ENCODE data around the gene SMLR1. TPM values are rescaled to one million over a fixed set of nuclear protein-coding genes. Genes with fewer than 3 reads are reported as not detected.

SMLR1 gene
- total and polyA plus RNA-seq, 2 donors from 2014 or later, result 0.16 to 5.1 TPM

DNA sequence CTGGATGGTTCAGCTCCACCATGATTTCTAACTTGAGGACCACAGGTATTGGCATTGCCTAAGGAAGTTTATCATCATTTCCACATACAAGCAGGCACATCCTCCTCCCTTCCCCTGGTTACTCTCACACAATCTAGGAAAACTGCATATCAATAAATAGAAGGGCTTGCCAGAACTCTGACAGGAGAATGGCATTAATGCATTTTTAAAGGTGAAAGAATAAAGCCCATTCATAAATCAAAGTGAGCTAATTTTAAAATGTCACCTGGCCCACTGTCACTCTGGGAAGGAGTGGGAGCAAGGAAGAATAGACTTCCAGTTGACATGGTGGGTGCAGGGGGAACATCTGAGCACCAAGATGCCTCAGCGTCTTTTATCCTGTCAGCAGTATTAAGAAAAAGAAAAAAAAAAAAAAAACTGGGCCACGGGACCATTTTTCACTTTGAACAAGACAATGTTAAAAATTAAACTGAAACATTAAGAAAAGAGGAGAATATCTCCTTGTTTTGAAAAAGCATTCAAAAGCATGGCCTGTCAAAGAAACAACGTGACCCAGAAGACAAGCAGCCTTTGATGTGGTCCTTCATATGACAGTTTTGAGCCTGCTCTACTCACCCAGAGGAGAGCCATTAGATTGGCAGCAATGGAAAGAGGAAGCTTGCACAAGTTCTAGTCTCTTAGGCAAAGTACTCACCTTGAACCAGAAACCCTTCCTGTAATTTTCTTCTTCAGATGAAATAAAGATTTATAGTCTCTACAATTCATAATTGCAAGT, 39.3 kb upstream of the SMLR1 start:
- DNase-seq (no peak), FAIRE-seq (no peak)
- Histone ChIP-seq H3K4me3 (ENCODE audit: low read length in 3 of 3) (no peak overlapping the region), H3K9me3 (ENCODE audit: control insufficient read depth in 2 of 3, insufficient read depth in 1 of 3, low read length in 3 of 3) (no peaks in the 10 kb centered on the region), H3K4me1 (ENCODE audit: control insufficient read depth in 2 of 3, insufficient read depth in 2 of 3, low read depth in 1 of 3, low read length in 3 of 3) (no peaks in the 10 kb centered on the region), H3K27ac (ENCODE audit: low read depth in 2 of 2, low read length in 2 of 2) (no peak overlapping the region), H3K27me3 (ENCODE audit: control insufficient read depth, insufficient read depth, low read length) (no peaks in the 10 kb centered on the region), H3K36me3 (ENCODE audit: control insufficient read depth in 2 of 3, insufficient read depth in 3 of 3, low read length in 3 of 3) (no peaks in the 10 kb centered on the region), H3K9ac (ENCODE audit: low read length in 3 of 3) (no peak overlapping the region)
- intact Hi-C loops (cut with DNase I), result no loop called here
- TF ChIP-seq, protein P1, sequence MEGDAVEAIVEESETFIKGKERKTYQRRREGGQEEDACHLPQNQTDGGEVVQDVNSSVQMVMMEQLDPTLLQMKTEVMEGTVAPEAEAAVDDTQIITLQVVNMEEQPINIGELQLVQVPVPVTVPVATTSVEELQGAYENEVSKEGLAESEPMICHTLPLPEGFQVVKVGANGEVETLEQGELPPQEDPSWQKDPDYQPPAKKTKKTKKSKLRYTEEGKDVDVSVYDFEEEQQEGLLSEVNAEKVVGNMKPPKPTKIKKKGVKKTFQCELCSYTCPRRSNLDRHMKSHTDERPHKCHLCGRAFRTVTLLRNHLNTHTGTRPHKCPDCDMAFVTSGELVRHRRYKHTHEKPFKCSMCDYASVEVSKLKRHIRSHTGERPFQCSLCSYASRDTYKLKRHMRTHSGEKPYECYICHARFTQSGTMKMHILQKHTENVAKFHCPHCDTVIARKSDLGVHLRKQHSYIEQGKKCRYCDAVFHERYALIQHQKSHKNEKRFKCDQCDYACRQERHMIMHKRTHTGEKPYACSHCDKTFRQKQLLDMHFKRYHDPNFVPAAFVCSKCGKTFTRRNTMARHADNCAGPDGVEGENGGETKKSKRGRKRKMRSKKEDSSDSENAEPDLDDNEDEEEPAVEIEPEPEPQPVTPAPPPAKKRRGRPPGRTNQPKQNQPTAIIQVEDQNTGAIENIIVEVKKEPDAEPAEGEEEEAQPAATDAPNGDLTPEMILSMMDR (IDR thresholded peaks at IDR 0.05; ENCODE audit: borderline replicate concordance, extremely low read depth, insufficient read depth), result no peak

DNA sequence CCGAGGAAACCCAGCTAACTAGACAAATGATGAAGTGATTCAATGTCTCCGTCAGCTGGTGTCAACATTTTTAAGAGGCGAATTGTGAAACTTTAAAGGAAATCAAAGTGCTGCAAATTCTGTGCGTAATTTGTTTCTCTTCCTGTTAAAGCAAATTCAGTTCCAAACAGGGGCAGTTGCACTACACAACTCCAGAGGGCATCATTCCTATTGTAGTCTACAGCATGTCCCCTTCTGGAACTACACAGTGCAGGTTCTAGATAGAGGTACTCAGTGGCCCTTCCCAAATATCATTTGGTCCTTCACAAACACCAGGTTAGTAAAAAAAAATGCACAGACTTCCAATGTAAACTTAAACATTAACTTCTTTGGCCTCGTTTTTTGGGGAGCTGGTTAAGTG, 38.3 kb upstream of the SMLR1 start:
- no peak overlapping the region for H3K27ac ChIP-seq (ENCODE audit: low read depth in 2 of 2, low read length in 2 of 2)
- no peaks in the 10 kb centered on the region for H3K9me3 ChIP-seq (ENCODE audit: control insufficient read depth in 2 of 3, insufficient read depth in 1 of 3, low read length in 3 of 3)
- DNase-seq, result no peak
- H3K27me3 ChIP-seq (ENCODE audit: control insufficient read depth, insufficient read depth, low read length), result no peaks in the 10 kb centered on the region
- FAIRE-seq, result no peak
- H3K9ac ChIP-seq (ENCODE audit: low read length in 3 of 3), result no peak overlapping the region
- H3K4me1 ChIP-seq (ENCODE audit: control insufficient read depth in 2 of 3, insufficient read depth in 2 of 3, low read depth in 1 of 3, low read length in 3 of 3), result no peaks in the 10 kb centered on the region
- no peak overlapping the region for H3K4me3 ChIP-seq (ENCODE audit: low read length in 3 of 3)
- TF ChIP-seq, protein P1 (IDR thresholded peaks at IDR 0.05; ENCODE audit: borderline replicate concordance, extremely low read depth, insufficient read depth), result no peak
- H3K36me3 ChIP-seq (ENCODE audit: control insufficient read depth in 2 of 3, insufficient read depth in 3 of 3, low read length in 3 of 3), result no peaks in the 10 kb centered on the region
- intact Hi-C loops (cut with DNase I), result no loop called here

DNA sequence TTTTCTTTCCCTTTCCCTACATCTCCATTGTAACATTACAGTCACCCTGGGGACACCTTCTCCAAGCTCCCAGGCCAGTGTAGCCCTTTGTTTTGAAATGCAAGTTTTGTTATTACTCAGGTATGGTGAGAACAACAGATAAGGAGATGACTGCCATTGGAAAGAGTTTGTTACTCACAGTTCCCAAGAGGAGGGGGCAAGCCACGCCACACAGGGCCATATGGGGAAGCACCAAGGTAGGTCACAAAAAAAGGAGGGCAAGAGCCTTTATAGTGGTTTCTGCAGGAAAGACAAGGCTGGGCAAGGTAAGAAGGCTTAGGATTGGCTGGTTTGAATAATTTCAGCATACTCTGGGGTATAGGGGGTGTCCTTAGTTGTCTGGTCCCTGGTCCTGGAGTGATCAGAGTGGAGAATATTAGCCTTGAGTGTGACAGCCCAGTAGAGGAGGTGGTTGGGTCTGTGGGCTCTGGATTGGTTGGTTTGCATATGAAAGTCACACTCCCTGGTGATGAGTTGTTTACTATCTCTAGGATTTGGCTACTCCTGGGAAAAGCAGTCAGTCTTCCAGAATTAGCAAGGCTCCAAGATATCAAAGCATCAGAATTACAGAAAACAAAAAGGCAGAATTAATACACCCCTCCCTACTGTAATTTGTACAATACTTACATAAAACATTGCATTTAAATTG, 33.1 kb upstream of the SMLR1 start:
- TF ChIP-seq, protein P1 (IDR thresholded peaks at IDR 0.05; ENCODE audit: borderline replicate concordance, extremely low read depth, insufficient read depth), result no peak
- Histone ChIP-seq H3K27ac (ENCODE audit: low read depth in 2 of 2, low read length in 2 of 2) (no peak overlapping the region), H3K9ac (ENCODE audit: low read length in 3 of 3) (no peak overlapping the region), H3K9me3 (ENCODE audit: control insufficient read depth in 2 of 3, insufficient read depth in 1 of 3, low read length in 3 of 3) (no peaks in the 10 kb centered on the region), H3K27me3 (ENCODE audit: control insufficient read depth, insufficient read depth, low read length) (no peaks in the 10 kb centered on the region), H3K4me1 (ENCODE audit: control insufficient read depth in 2 of 3, insufficient read depth in 2 of 3, low read depth in 1 of 3, low read length in 3 of 3) (no peaks in the 10 kb centered on the region), H3K4me3 (ENCODE audit: low read length in 3 of 3) (no peak overlapping the region), H3K36me3 (ENCODE audit: control insufficient read depth in 2 of 3, insufficient read depth in 3 of 3, low read length in 3 of 3) (no peaks in the 10 kb centered on the region)
- FAIRE-seq (no peak), DNase-seq (no peak)
- intact Hi-C loops (cut with DNase I), result no loop called here
